Measurements from ENCODE around the gene PCP4.

The PCP4 gene

GRCh38 chr21:39867198-39867650 is at the start of gene PCP4:
TSS of gene PCP4 (plus strand) at chr21:39867438. CDS start at chr21:39867502, 64 bp downstream.
- DNase-seq: peak; percentile 88

DNA sequence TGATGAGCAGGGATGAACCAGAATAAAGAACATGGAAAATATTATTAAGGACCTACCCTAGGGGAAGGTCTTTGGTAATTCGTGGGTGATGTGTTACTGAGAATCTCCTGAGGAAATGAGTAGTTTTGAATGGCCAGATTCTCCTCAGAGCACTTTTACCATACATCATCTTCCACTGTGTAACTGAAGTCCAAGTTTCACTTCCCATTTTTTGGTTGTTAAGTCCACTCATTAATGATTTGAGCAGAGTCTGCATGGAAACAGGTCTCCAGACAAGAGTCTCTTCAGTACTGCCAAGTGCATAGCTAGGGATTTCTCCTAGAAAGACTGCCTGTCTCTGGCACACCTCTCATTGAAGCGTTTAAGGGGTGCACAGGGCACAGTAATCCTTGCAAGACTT is 48.7 kb upstream of the PCP4 start:
- no peak for DNase-seq

DNA sequence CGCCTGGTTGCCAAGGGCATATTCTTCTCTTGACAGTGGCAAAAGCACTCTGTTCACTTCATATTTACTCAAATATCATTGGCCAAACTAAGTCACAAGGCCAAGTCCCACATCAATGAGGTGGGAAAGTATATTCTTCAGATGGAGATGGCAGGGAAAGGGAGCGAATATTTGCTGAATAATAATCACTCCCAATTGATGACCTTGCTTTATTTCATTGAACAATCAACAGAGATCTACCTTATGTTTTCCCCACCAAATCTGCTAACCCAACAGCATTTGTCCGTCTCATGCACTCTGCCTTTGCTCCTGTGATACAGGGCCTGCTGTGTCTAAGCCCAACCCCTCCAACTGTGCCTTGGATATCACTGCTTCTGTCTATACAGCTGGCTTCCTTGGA is 45.2 kb upstream of the PCP4 start:
- no peak for DNase-seq

DNA sequence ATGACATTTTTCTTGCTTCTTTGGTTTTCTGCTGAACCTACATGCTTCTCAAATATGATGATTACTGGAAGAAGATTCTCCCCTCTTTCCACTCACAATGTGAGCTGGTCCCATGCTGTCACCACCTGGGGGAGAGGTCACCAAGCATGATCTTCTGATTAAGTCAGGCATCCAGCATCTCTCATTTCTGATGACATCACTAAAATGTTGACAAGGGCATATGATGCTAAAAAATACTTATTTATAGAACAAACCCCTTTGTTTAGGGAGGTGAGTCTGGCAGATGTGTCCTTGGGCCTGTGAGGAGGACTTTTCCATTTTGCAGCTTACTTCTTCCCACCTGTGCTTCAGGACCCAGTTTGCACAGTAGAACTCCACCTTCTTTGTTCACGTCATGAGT is 42.0 kb upstream of the PCP4 start:
- no peak for DNase-seq

GRCh38 chr21:39834543-39834942 is 32.7 kb upstream of the PCP4 start:
- no peak for DNase-seq

- no peak for DNase-seq
Measured at GRCh38 chr21:39837861-39838359, 29.3 kb upstream of the PCP4 start.

DNA sequence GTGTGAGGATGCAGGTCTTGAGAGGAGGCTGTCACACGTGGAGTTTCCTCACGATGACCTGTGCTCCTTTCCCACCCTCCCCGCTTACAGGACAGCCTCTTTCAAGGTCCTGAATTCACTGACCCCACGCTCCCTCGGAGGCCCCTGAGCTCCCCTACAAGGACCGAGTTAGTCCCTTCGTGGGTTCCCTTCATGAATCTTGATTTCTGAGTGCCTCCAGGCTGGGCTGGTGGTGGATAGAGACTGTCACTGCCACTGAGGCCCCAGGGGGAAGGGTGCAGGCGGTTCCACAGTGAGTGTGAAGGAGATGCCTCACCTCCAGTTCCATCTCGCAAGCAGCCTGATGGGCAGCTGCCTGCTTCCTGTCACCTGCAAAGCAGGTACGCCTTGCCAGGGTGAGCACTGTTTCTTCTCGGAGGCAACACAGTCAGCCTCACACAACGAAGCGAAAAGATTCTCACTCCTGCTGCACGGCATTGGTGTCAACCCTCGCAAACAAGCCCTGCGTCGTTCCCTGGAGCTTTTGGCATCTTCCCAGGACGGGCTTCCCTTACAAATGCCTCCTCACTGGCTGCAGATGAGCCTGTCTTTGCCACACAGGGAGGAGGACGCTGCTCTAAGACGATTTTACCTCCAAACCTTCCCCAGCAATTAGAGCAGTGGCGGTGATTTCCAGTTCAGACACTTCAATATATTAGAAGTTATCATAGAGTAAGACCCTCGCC is 26.7 kb upstream of the PCP4 start:
- DNase-seq: no peak

GRCh38 chr21:39842741-39843459 is 24.3 kb upstream of the PCP4 start:
- peak; percentile 58 for DNase-seq

DNA sequence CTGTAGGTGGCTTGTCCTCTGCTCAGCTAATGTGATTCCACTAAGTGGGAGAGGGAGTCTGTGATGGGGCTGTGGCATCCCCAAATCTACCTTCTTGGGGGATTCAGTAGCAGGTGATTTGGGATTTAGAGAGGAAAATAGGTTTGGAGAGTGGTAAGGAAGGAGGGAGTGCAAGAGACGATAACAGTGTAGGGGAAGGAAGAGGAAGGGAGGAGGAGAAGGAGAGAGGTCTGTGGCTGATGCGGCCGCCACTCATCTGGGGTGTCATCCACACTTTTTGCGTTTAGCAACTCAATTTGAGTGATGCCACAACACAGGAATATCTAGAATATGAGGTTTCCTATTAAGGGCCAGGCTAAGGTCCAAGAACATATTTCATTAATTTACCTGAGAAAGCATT is 23.8 kb upstream of the PCP4 start:
- DNase-seq: no peak

DNA sequence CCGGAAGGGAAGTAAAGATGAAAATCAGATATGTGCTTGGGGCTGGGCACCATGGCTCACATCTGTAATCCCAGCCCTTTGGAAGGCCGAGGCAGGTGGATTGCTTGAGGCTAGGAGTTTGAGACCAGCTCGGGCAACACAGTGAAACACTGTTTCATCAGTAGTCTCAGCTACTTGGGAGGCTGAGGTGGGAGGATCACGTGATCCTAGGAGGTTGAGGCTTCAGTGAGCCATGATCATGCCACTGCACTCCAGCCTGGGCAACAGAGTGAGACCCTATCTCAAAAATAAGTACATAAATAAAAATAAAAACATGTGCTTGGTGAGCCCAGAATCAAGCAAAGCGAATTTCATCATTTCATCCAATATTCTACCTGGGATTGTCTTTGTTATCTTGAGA is 23.3 kb upstream of the PCP4 start:
- DNase-seq: no peak

DNA sequence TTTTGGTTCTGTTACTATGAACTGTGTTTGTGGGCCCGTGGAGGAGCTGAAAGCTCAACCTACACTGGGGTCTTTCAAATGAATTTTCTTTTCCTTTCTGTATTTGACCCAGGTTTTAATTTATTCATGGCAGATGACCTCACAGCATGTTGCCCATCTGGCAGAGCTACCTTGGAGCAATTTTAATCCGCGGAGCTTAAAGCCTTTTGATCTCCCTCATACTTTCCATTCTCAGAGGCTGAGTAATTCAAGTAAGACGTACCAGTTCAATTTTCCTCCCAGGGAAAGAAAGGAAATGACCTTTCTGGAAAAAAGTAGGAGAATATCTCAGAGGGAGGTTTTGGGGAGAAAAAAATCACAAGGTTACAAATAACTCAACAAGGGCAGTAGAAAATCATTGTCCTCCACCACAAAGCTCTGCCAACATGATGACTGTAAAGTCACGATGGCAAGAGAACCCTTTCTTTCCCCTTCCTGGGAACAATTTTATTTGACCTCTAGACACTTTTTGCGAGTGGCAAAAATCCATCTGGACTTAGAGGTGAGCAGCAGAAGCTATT is 21.6 kb upstream of the PCP4 start:
- peak; percentile 63 for DNase-seq

DNA sequence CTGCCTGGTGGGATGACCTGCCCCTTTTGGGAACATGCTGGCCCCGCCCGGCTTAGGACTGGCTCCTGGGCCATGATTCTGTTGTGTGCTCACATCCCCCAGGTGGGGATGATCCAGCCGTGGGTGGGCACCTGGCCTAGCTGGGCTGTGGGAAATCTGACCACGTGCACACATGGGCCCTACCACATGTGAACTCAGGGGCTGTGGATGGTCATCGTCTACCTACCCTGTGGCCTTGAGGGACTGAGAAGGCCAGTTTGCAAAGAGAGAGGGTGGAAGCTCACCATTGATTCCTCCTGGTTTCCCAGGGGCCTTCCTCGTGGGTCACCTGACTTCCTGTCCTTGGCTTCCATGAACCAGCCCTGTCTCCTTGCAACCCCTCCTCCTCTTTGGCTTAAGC is 19.4 kb upstream of the PCP4 start:
- no peak for DNase-seq

- DNase-seq: no peak
Measured at GRCh38 chr21:39849014-39849655, 18.1 kb upstream of the PCP4 start.

- DNase-seq: no peak
Measured at GRCh38 chr21:39850333-39850732, 16.9 kb upstream of the PCP4 start.

- DNase-seq: peak; percentile 33
Measured at GRCh38 chr21:39851002-39851618, 16.1 kb upstream of the PCP4 start.

DNA sequence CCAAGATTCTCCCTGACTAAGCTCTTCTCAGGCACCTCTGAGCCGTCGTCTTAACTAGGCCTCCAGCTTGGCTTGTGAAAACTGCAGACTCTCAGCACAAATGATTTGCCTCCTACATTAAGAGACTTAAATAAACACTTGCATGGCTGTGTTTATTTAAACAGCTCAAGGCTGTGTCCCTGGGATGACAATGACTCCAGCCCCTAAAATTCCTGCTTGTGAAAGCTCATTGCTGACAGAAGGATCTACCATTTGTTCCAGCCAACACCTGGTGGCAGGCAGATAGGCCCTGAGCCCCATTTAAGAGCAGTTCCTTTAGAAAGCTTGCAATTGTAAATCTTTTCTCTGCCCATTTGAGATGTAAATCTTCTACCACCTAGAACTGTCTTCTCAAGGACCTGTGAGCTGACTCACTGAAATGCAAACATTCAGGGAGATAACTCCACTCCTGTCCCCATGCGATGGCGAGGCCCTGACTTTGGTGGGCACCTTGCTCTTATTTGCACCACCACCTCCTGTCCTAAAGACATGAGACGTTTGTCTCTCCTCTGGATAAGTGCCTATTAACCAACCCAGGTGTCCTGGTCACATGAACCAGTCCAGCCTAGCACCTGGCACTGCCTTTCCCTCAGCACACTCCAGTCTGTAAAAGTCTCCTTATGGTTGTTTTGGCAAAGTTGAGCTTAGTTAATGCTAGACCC is 15.1 kb upstream of the PCP4 start:
- no peak for DNase-seq

- DNase-seq: no peak
Measured at GRCh38 chr21:39852726-39853500, 14.3 kb upstream of the PCP4 start.

GRCh38 chr21:39854572-39854971 is 12.7 kb upstream of the PCP4 start:
- DNase-seq: no peak

- no peak for DNase-seq
Measured at GRCh38 chr21:39855595-39855994, 11.6 kb upstream of the PCP4 start.

DNA sequence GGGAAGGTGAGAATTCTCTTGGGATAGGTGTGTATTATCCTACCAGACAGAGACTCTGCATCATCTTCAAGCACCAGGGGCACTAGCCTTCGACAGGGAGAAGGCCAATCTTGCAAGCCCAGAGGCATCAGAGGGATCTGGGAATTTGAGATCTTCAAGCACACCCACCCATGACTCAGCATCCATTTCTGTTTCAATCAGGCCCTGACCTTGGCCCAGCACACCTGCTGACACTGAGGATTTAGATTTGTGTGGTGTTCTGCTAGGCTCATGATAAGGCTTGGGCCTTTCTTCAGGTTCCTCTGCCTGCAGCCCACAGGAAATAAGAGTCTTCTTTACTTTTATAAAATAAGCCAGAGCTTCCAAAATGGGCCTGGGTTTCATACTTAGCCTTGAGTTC is 6.6 kb upstream of the PCP4 start:
- no peak for DNase-seq

DNA sequence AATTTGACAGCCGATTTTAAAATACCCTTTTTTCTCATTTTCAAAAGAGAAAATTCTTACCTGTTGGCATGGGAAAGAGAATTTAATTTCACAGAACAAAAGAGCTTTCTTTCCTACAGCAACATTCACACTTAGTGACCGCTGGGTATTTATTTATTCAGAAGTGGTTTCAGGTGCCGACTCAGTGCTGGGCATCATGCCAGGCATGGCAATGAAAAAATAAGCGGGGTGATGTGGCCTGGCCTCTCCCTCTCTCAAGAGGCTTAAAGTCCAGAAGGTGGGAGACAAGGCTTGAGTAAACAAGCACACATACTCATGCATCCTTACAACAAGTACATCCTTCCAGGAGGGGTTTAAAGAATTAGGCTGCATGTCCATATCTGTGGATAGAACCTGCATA is 4.1 kb upstream of the PCP4 start:
- DNase-seq: no peak

DNA sequence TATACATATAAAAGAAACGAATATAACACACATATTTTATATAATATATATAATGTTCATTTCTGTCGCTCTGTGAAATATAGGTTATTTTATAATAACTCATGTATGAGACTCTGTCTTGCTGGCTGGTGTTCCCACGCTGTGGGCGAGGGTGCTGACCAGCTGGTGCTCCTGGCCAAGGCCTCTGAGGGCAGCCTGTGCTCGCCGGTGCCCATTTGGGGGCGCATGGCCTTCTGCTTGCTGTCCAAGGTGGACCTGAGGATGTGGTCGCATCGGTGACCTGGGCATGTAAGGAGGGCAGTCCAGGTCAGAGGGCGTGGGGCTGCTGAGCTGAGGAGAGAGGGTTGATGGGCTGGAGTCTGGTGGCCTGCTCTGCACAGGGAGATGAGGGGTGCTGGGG is 1.1 kb upstream of the PCP4 start:
- DNase-seq: no peak

All from eye (tissue), 1 donor.